Trophoblast cell (in vitro differentiated cells and primary cell): ENCODE results near the gene FRY.

Experiments used
- DNase-seq, 2 donors: peaks; one replicate each; pipeline ENCODE4 v3.0.0-alpha.2; 2016
- H2AFZ ChIP-seq: 2 replicates; pipeline ENCODE4 v1.6.1; 2013; ENCODE audit warnings: low read length, moderate library complexity, mild to moderate bottlenecking; ENCODE audit not compliant: insufficient read depth, poor library complexity
- H2AK5ac ChIP-seq: 2 replicates; pipeline ENCODE4 v1.6.1; 2013; ENCODE audit warnings: mild to moderate bottlenecking, low read length
- H2BK120ac ChIP-seq: 2 replicates; pipeline ENCODE4 v1.6.1; 2013; ENCODE audit warnings: low read length, mild to moderate bottlenecking, moderate library complexity; ENCODE audit not compliant: insufficient read depth, poor library complexity
- H2BK12ac ChIP-seq: 2 replicates; pipeline ENCODE4 v1.6.1; 2013; ENCODE audit warnings: mild to moderate bottlenecking, low read length, moderate library complexity
- H2BK5ac ChIP-seq: 2 replicates; pipeline ENCODE4 v1.6.1; 2013; ENCODE audit warnings: low read length, low read depth, moderate library complexity, mild to moderate bottlenecking; ENCODE audit not compliant: poor library complexity
- H3K14ac ChIP-seq: 2 replicates; pipeline ENCODE4 v1.6.1; 2013; ENCODE audit warnings: mild to moderate bottlenecking, low read length
- H3K18ac ChIP-seq: 2 replicates; pipeline ENCODE4 v1.6.1; 2013; ENCODE audit warnings: mild to moderate bottlenecking, low read length
- H3K23ac ChIP-seq: 2 replicates; pipeline ENCODE4 v1.6.1; 2013; ENCODE audit warnings: low read length
- H3K27ac ChIP-seq: 2 replicates; pipeline ENCODE4 v1.5.1; 2013; ENCODE audit warnings: low read depth, mild to moderate bottlenecking, inconsistent platforms, low read length, moderate library complexity
- H3K27me3 ChIP-seq: 2 replicates; pipeline ENCODE4 v1.6.1; 2013; ENCODE audit warnings: inconsistent platforms, mild to moderate bottlenecking, low read length, moderate library complexity; ENCODE audit not compliant: insufficient read depth
- H3K36me3 ChIP-seq, 2 experiments: 1 replicate in 1 of 2; 2 replicates in 1 of 2; pipeline ENCODE4 v1.6.1; 2013; ENCODE audit warnings: low read length in 2 of 2, mild to moderate bottlenecking in 2 of 2, moderate library complexity in 1 of 2; ENCODE audit not compliant: insufficient read depth in 2 of 2, control insufficient read depth in 1 of 2
- H3K4ac ChIP-seq: 2 replicates; pipeline ENCODE4 v1.6.1; 2013; ENCODE audit warnings: low read depth, mild to moderate bottlenecking, low read length, moderate library complexity
- H3K4me1 ChIP-seq, 2 experiments: 1 replicate in 1 of 2; 2 replicates in 1 of 2; pipeline ENCODE4 v1.6.1; 2013; ENCODE audit warnings: low read length in 2 of 2, mild to moderate bottlenecking in 2 of 2, moderate library complexity in 1 of 2; ENCODE audit not compliant: insufficient read depth in 2 of 2, control insufficient read depth in 1 of 2
- H3K4me2 ChIP-seq: 2 replicates; pipeline ENCODE4 v1.6.1; 2013; ENCODE audit warnings: inconsistent platforms, mild to moderate bottlenecking, low read length, moderate library complexity
- H3K4me3 ChIP-seq: 2 replicates; pipeline ENCODE4 v1.5.1; 2013; ENCODE audit warnings: mild to moderate bottlenecking, low read depth, low read length, inconsistent platforms
- H3K79me1 ChIP-seq: one replicate; pipeline ENCODE4 v1.6.1; 2013; ENCODE audit warnings: low read length
- H3K79me2 ChIP-seq: 2 replicates; pipeline ENCODE4 v1.6.1; 2013; ENCODE audit warnings: low read length, mild to moderate bottlenecking; ENCODE audit not compliant: control insufficient read depth, insufficient read depth, poor library complexity
- H3K9ac ChIP-seq: 2 replicates; pipeline ENCODE4 v1.6.1; 2013; ENCODE audit warnings: mild to moderate bottlenecking, low read length
- H3K9me3 ChIP-seq: 2 replicates; pipeline ENCODE4 v1.6.1; 2013; ENCODE audit warnings: low read depth, mild to moderate bottlenecking, control low read depth, inconsistent platforms, low read length; ENCODE audit not compliant: insufficient read depth
- H4K12ac ChIP-seq: 2 replicates; pipeline ENCODE4 v1.6.1; 2013; ENCODE audit warnings: low read depth, mild to moderate bottlenecking, low read length, moderate library complexity
- H4K8ac ChIP-seq: 2 replicates; pipeline ENCODE4 v1.6.1; 2013; ENCODE audit warnings: low read depth, mild to moderate bottlenecking, low read length, moderate library complexity
- H4K91ac ChIP-seq: one replicate; pipeline ENCODE4 v1.6.1; 2013; ENCODE audit warnings: low read depth, mild to moderate bottlenecking, low read length, moderate library complexity
- WGBS: extraction: QIAGEN DNeasy Blood & Tissue Kit; methylation state at CpG from one replicate; pipeline ENCODE4 v1.1.7; 2013; ENCODE audit warnings: missing lambda C conversion rate; ENCODE audit not compliant: insufficient read length, insufficient coverage; ENCODE audit errors: extremely low coverage; 5-methylcytosine and 5-hydroxymethylcytosine counted together

Gene FRY

GRCh38 chr13:32200741-32201140 is 169.2 kb downstream of the FRY start:
- no peak overlapping the region for H4K12ac ChIP-seq
- no peak overlapping the region for H3K27ac ChIP-seq

GRCh38 chr13:32201809-32202208 is 170.2 kb downstream of the FRY start:
- Histone ChIP-seq H3K14ac (no peak overlapping the region), H2BK5ac (no peak overlapping the region), H3K9me3 (no peaks in the 10 kb centered on the region), H3K4ac (no peak overlapping the region), H3K18ac (no peak overlapping the region), H4K91ac (no peak overlapping the region), H3K23ac (no peak overlapping the region), H2AFZ (no peak overlapping the region), H3K27ac (no peak overlapping the region), H3K36me3 (no peaks in the 10 kb centered on the region), H4K12ac (no peak overlapping the region), H3K4me3 (no peak overlapping the region), H3K4me1 (no peaks in the 10 kb centered on the region), H3K27me3 (no peaks in the 10 kb centered on the region), H2AK5ac (no peak overlapping the region), H2BK12ac (no peak overlapping the region), H4K8ac (no peak overlapping the region), H3K79me1 (no peaks in the 10 kb centered on the region), H2BK120ac (no peak overlapping the region), H3K9ac (no peak overlapping the region), H3K79me2 (no peaks in the 10 kb centered on the region), H3K4me2 (no peak overlapping the region)
- WGBS, result no CpG with 5 or more reads among the region's 4 CpGs
- DNase-seq, result no peak

More at GRCh38 chr13:32200741-32201140, 169.2 kb downstream of the FRY start:
- no peaks in the 10 kb centered on the region for H3K79me1 ChIP-seq
- no peak overlapping the region for H3K9ac ChIP-seq
- WGBS, result no CpG with 5 or more reads among the region's 2 CpGs
- peak; percentile 29 to 83 for DNase-seq
- H3K23ac ChIP-seq, result peak overlapping the region; percentile 72
- H3K79me2 ChIP-seq, result no peaks in the 10 kb centered on the region
- no peak overlapping the region for H2AFZ ChIP-seq
- H2AK5ac ChIP-seq, result no peak overlapping the region
- H2BK5ac ChIP-seq, result no peak overlapping the region
- no peak overlapping the region for H4K91ac ChIP-seq
- no peaks in the 10 kb centered on the region for H3K27me3 ChIP-seq
- H3K4me2 ChIP-seq, result no peak overlapping the region
- H3K36me3 ChIP-seq, result no peaks in the 10 kb centered on the region
- no peaks in the 10 kb centered on the region for H3K9me3 ChIP-seq
- no peak overlapping the region for H4K8ac ChIP-seq
- H3K4me1 ChIP-seq, result no peaks in the 10 kb centered on the region
- no peak overlapping the region for H3K4me3 ChIP-seq
- H2BK120ac ChIP-seq, result no peak overlapping the region
- no peak overlapping the region for H3K18ac ChIP-seq
- H3K4ac ChIP-seq, result no peak overlapping the region
- H2BK12ac ChIP-seq, result no peak overlapping the region
- H3K14ac ChIP-seq, result no peak overlapping the region

GRCh38 chr13:32202268-32202667 is 170.7 kb downstream of the FRY start:
- no peak overlapping the region for H3K4me2 ChIP-seq
- no peak overlapping the region for H2BK5ac ChIP-seq
- no peak overlapping the region for H3K4ac ChIP-seq
- DNase-seq, result no peak
- no peak overlapping the region for H3K27ac ChIP-seq
- H2AK5ac ChIP-seq, result no peak overlapping the region
- H4K91ac ChIP-seq, result no peak overlapping the region
- H3K14ac ChIP-seq, result no peak overlapping the region
- no peak overlapping the region for H3K9ac ChIP-seq
- no peak overlapping the region for H4K8ac ChIP-seq
- no peak overlapping the region for H3K23ac ChIP-seq
- WGBS, result no CpG with 5 or more reads among the region's 6 CpGs
- H3K4me1 ChIP-seq, result no peaks in the 10 kb centered on the region
- H3K79me2 ChIP-seq, result no peaks in the 10 kb centered on the region
- no peaks in the 10 kb centered on the region for H3K9me3 ChIP-seq
- H2BK12ac ChIP-seq, result no peak overlapping the region
- H3K18ac ChIP-seq, result no peak overlapping the region
- H4K12ac ChIP-seq, result no peak overlapping the region
- no peak overlapping the region for H2AFZ ChIP-seq
- H3K4me3 ChIP-seq, result no peak overlapping the region
- no peaks in the 10 kb centered on the region for H3K27me3 ChIP-seq
- no peak overlapping the region for H2BK120ac ChIP-seq
- no peaks in the 10 kb centered on the region for H3K79me1 ChIP-seq
- H3K36me3 ChIP-seq, result no peaks in the 10 kb centered on the region

GRCh38 chr13:32203221-32203620 is 171.6 kb downstream of the FRY start:
- WGBS, result no CpG with 5 or more reads among the region's 5 CpGs
- Histone ChIP-seq H2BK120ac (no peak overlapping the region), H3K27ac (no peak overlapping the region), H3K14ac (no peak overlapping the region), H3K27me3 (no peaks in the 10 kb centered on the region), H2AFZ (no peak overlapping the region), H3K4ac (no peak overlapping the region), H3K4me1 (no peaks in the 10 kb centered on the region), H3K79me2 (no peaks in the 10 kb centered on the region), H2AK5ac (no peak overlapping the region), H3K79me1 (no peaks in the 10 kb centered on the region), H3K4me2 (no peak overlapping the region), H4K12ac (no peak overlapping the region), H3K18ac (no peak overlapping the region), H2BK12ac (no peak overlapping the region), H3K9me3 (no peaks in the 10 kb centered on the region), H2BK5ac (no peak overlapping the region), H3K9ac (no peak overlapping the region), H3K23ac (no peak overlapping the region), H4K8ac (no peak overlapping the region), H3K4me3 (no peak overlapping the region), H3K36me3 (no peaks in the 10 kb centered on the region), H4K91ac (no peak overlapping the region)
- DNase-seq, result no peak
